Keratinocyte (primary cell): Measurements from ENCODE around the gene BNIP2. TPM values are rescaled to one million over a fixed set of nuclear protein-coding genes. Genes with fewer than 3 reads are reported as not detected.

Experiments
- DNase-seq: peaks from one replicate; pipeline ENCODE4 v3.0.0-alpha.2; 2011; ENCODE audit warnings: low read depth, missing footprints, low spot score
- FAIRE-seq: peaks from 2 replicates; lab custom pipeline; 2011; peaks lifted over from hg19 to GRCh38; lab: Jason Lieb, UNC
- H2AFZ ChIP-seq: 2 replicates; pipeline ENCODE4 v1.6.0; 2012; ENCODE audit warnings: low read length, control low read depth, inconsistent platforms; ENCODE audit not compliant: control insufficient read depth
- H3K27ac ChIP-seq: 2 replicates; pipeline ENCODE4 v1.5.1; 2011; ENCODE audit warnings: low read length; ENCODE audit not compliant: control insufficient read depth, insufficient read depth
- H3K27me3 ChIP-seq: 3 replicates; pipeline ENCODE4 v1.6.0; 2011; ENCODE audit warnings: low read length; ENCODE audit not compliant: control insufficient read depth, insufficient read depth; ENCODE audit errors: extremely low read depth
- H3K36me3 ChIP-seq, 2 experiments: 2 replicates in 1 of 2; 3 replicates in 1 of 2; pipeline ENCODE4 v1.5.1; 2011; ENCODE audit warnings: low read length in 2 of 2, mild to moderate bottlenecking in 1 of 2; ENCODE audit not compliant: control insufficient read depth in 2 of 2, insufficient read depth in 2 of 2; ENCODE audit errors: extremely low read depth in 1 of 2
- H3K4me1 ChIP-seq: 3 replicates; pipeline ENCODE4 v1.5.1; 2011; ENCODE audit warnings: low read length; ENCODE audit not compliant: control insufficient read depth, insufficient read depth; ENCODE audit errors: extremely low read depth
- H3K4me2 ChIP-seq: 3 replicates; pipeline ENCODE4 v1.6.0; 2011; ENCODE audit warnings: low read depth, low read length; ENCODE audit not compliant: control insufficient read depth, insufficient read depth; ENCODE audit errors: extremely low read depth
- H3K4me3 ChIP-seq, 3 experiments: fragments of 200-600 bp in 1 of 3; sonication (generic) in 1 of 3; 2 replicates in 2 of 3; 3 replicates in 1 of 3; pipeline ENCODE4 v1.5.1; 2011 to 2016; ENCODE audit warnings: low read length in 3 of 3, mild to moderate bottlenecking in 3 of 3, control low read depth in 2 of 3, inconsistent platforms in 1 of 3, low read depth in 1 of 3, mixed read lengths in 1 of 3, mixed run types in 1 of 3, moderate library complexity in 1 of 3; ENCODE audit not compliant: control insufficient read depth in 2 of 3, insufficient read depth in 2 of 3; ENCODE audit errors: extremely low read depth in 1 of 3
- H3K79me2 ChIP-seq: 2 replicates; pipeline ENCODE4 v1.6.0; 2012; ENCODE audit warnings: low read length; ENCODE audit not compliant: control insufficient read depth, insufficient read depth
- H3K9ac ChIP-seq: 3 replicates; pipeline ENCODE4 v1.6.0; 2011; ENCODE audit warnings: low read length; ENCODE audit not compliant: control insufficient read depth, insufficient read depth; ENCODE audit errors: extremely low read depth
- H3K9me1 ChIP-seq: 3 replicates; pipeline ENCODE4 v1.6.0; 2011; ENCODE audit warnings: low read length; ENCODE audit not compliant: control insufficient read depth, insufficient read depth; ENCODE audit errors: extremely low read depth
- H3K9me3 ChIP-seq: 2 replicates; pipeline ENCODE4 v1.5.1; 2012; ENCODE audit warnings: low read depth, low read length; ENCODE audit not compliant: control insufficient read depth
- H4K20me1 ChIP-seq: 3 replicates; pipeline ENCODE4 v1.6.0; 2011; ENCODE audit warnings: low read length; ENCODE audit not compliant: control insufficient read depth, insufficient read depth; ENCODE audit errors: extremely low read depth
- CTCF ChIP-seq, 3 experiments: IDR thresholded peaks in 1 of 3; conservative IDR thresholded peaks in 1 of 3; optimal IDR thresholded peaks in 1 of 3; 2 replicates in 2 of 3; 3 replicates in 1 of 3; pipeline versions ENCODE3 to v1.5.1; 2011; ENCODE audit warnings: low read length in 3 of 3, mild to moderate bottlenecking in 3 of 3, moderate library complexity in 2 of 3, control low read depth in 1 of 3, inconsistent platforms in 1 of 3; ENCODE audit not compliant: insufficient read depth in 2 of 3; ENCODE audit errors: extremely low read depth in 1 of 3
- EZH2 ChIP-seq: IDR thresholded peaks from one replicate; pipeline ENCODE4 v1.6.1; 2012; ENCODE audit warnings: inconsistent platforms, mild to moderate bottlenecking, low read length, moderate library complexity
- dilution Hi-C: fragments of 300-500 bp; cut with MboI; formaldehyde crosslinking; loops from one replicate; pipeline ENCODE4 v1.7.0; 2020; ENCODE audit warnings: low sequenced_read_pairs; ENCODE audit not compliant: extremely low pct_ligation_motif_present
- polyA plus RNA-seq, 5 experiments: library from polyadenylated mRNA; depleted of rRNA in 3 of 5; stranded (reverse) in 3 of 5; stranded (forward) in 1 of 5; unstranded in 1 of 5; fragments of >200 nt; gene quantifications; 1 replicate in 1 of 5; 2 replicates in 3 of 5; 3 replicates in 1 of 5; pipeline versions ENCODE4 v1.2.1 to v1.2.3, GENCODE V29; 2011 to 2012; ENCODE audit warnings: missing spikeins in 2 of 5, low read depth in 1 of 5, low replicate concordance in 1 of 5

Gene BNIP2
- polyA plus RNA-seq, 1 donor (not counting 4 experiments of a cell fraction or from before 2014, with no cell fraction given), result 57.4 TPM

- H4K20me1 ChIP-seq, result no peaks in the 10 kb centered on the region
- H3K79me2 ChIP-seq, result no peaks in the 10 kb centered on the region
- DNase-seq, result no peak
- H3K9me1 ChIP-seq, result no peaks in the 10 kb centered on the region
- H3K4me2 ChIP-seq, result no peak overlapping the region
- H2AFZ ChIP-seq, result no peak overlapping the region
- H3K9me3 ChIP-seq, result no peaks in the 10 kb centered on the region
- peaks cover 31% of the 10 kb centered on the region for H3K4me1 ChIP-seq
- no peak overlapping the region for H3K4me3 ChIP-seq
- no peaks in the 10 kb centered on the region for H3K36me3 ChIP-seq
- TF ChIP-seq EZH2, result no peak
- TF ChIP-seq CTCF (optimal IDR thresholded peaks at IDR 0.05 in 1 of 3, IDR thresholded peaks at IDR 0.05 in 1 of 3, conservative IDR thresholded peaks at IDR 0.05 in 1 of 3; ENCODE audit: extremely low read depth in 1 of 3, insufficient read depth in 2 of 3, low read length in 3 of 3), result no peak
- FAIRE-seq, result no peak
- no peak overlapping the region for H3K27ac ChIP-seq
- H3K27me3 ChIP-seq, result no peaks in the 10 kb centered on the region
- no peak overlapping the region for H3K9ac ChIP-seq
- dilution Hi-C loops, result no loop called here
Observed at GRCh38 chr15:59703979-59704796, 15.1 kb upstream of the BNIP2 start.

- no peak overlapping the region for H3K4me3 ChIP-seq
- H3K27ac ChIP-seq, result no peak overlapping the region
- no peaks in the 10 kb centered on the region for H3K9me3 ChIP-seq
- TF ChIP-seq EZH2, result no peak
- no peak for TF ChIP-seq CTCF (optimal IDR thresholded peaks at IDR 0.05 in 1 of 3, IDR thresholded peaks at IDR 0.05 in 1 of 3, conservative IDR thresholded peaks at IDR 0.05 in 1 of 3; ENCODE audit: extremely low read depth in 1 of 3, insufficient read depth in 2 of 3, low read length in 3 of 3)
- no peaks in the 10 kb centered on the region for H4K20me1 ChIP-seq
- no peaks in the 10 kb centered on the region for H3K79me2 ChIP-seq
- no peak overlapping the region for H3K9ac ChIP-seq
- H3K27me3 ChIP-seq, result no peaks in the 10 kb centered on the region
- no peaks in the 10 kb centered on the region for H3K9me1 ChIP-seq
- H2AFZ ChIP-seq, result no peak overlapping the region
- H3K4me1 ChIP-seq, result peaks cover 42% of the 10 kb centered on the region
- DNase-seq, result no peak
- no peaks in the 10 kb centered on the region for H3K36me3 ChIP-seq
- H3K4me2 ChIP-seq, result no peak overlapping the region
- dilution Hi-C loops, result no loop called here
- no peak for FAIRE-seq
Observed at GRCh38 chr15:59702351-59702750, 13.2 kb upstream of the BNIP2 start.
